GM10266 (cell line): ENCODE results near the gene AKAP8L.

Experiments
- DNase-seq: peaks from one replicate; pipeline ENCODE4 v3.0.0; 2012; ENCODE audit errors: extremely low spot score
- CTCF ChIP-seq: IDR thresholded peaks from 2 replicates; pipeline ENCODE4 v1.5.1; 2012; ENCODE audit warnings: mild to moderate bottlenecking, low read depth; ENCODE audit not compliant: control insufficient read depth, insufficient read depth; ENCODE audit errors: missing control alignments

The AKAP8L gene

GRCh38 chr19:15373644-15374043, 45.1 kb downstream of the AKAP8L start:
- no peak for TF ChIP-seq CTCF
- DNase-seq, result no peak

- no peak for TF ChIP-seq CTCF
- peak; percentile 3 for DNase-seq
Measured at GRCh38 chr19:15372891-15373301, 45.9 kb downstream of the AKAP8L start.

- no peak for TF ChIP-seq CTCF
- peak; percentile 4 for DNase-seq
Measured at GRCh38 chr19:15372470-15372869, 46.3 kb downstream of the AKAP8L start.

- no peak for TF ChIP-seq CTCF
- DNase-seq, result peak; percentile 10
Measured at GRCh38 chr19:15371786-15372380, 46.9 kb downstream of the AKAP8L start.

- peak; percentile 15 for DNase-seq
- TF ChIP-seq CTCF, result no peak
Measured at GRCh38 chr19:15371119-15371518, 47.7 kb downstream of the AKAP8L start.

- no peak for TF ChIP-seq CTCF
- no peak for DNase-seq
Measured at GRCh38 chr19:15369594-15369891, 49.2 kb downstream of the AKAP8L start.

GRCh38 chr19:15368798-15369593, 49.8 kb downstream of the AKAP8L start:
- no peak for TF ChIP-seq CTCF
- DNase-seq, result peak; percentile 18
